NOMO-1 (cell line): ENCODE measurements around the gene UBE2S.
"Not testable (repeated sequence)": the region's sequence is repeated elsewhere in the genome, so short reads cannot be mapped to it uniquely, and the experiment has no call there.

ENCODE experiments used
- DNase-seq, 2 experiments: peaks; one replicate each; lab custom pipeline; 2025; ENCODE audit not compliant: unreplicated experiment in 2 of 2; lab: John Stamatoyannopoulos, UW

The UBE2S gene

DNA sequence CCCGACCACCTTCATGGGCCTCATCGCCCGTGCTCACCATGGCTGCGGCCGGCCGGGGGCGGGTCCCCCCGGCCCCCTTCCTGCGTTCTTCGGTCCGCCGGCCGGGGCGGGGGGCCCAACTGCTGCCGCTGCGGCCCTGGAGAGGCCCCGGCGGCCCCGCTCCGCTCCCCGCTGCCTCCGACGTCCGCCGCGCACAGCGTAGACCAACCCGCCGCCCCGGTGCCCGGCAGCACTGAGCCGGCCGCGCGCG lies at the start of gene UBE2S:
UBE2S (minus strand) TSS at position 239 of the 250 bp plus-strand sequence; CDS start at position 40, 199 bp downstream.
- DNase-seq = not testable (repeated sequence)

DNA sequence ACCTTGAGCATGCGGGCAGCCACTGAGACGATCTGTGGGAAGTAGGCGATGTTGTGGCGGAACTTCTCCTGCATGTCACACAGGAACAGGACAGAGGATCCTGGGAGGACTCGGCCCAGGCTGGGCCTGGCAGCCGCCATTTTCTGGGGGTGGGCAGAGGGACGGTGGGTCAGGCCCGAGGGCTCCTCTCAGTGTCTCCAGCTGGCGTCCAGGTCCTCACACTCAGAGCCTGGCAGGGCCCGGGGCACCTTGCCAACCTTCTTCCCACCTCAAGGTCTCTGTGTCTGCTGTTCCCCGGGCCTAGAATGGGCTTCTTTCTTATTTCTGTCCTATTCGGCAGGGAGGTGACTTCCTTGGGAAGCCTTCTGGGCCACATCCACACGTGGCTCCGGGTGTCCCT lies 48.8 kb upstream of the UBE2S start:
- no peak for DNase-seq

DNA sequence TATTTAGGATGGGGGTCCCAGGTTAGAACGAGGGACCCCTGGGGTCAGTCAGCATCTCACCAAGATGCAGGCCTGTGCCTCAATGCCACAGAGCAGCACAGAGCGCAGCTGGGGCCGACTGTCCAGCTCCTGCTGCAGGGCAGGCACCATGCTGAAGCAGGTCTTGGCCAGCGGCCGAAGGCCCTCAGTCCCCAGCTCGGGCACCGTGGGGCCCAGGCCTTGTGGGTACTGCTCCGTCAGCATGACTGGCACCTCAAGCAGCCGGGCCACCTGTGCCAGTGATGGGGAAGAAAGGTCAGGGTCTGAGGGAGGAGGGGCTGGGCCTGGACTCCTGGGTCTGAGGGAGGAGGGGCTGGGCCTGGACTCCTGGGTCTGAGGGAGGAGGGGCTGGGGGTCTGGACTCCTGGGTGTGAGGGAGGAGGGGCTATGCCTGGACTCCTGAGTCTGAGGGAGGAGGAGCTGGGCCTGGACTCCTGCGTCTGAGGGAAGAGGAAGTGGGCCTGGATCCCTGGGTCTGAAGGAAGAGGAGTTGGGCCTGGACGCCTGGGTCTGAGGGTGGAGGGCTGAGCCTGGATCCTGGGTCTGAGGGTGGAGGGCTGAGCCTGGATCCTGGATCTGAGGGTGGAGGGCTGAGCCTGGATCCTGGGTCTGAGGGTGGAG lies 48.1 kb upstream of the UBE2S start:
- no peak for DNase-seq

DNA sequence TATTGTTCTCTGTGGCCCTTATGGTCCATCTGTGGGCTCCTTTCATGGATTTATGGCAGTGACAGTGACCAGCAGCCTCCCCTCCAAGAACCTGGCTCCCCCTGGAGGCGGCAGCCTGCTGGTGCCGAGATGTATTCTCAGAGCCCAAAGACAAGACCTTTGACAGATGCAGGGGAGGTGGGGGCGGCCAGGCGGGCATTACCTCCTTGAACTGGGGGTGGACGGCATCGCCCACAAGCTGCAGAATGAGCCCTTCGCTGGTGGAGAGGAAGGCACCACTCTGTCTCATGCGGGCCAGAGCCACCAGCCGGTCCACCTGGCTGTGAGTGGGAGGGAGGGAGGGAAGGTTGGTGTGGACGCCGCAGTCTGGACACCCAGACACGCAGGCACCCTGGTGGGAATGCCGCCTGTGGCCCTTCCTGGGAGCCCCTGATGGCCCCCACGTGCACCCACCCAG lies 47.2 kb upstream of the UBE2S start:
- DNase-seq = peak; percentile 16 to 39

DNA sequence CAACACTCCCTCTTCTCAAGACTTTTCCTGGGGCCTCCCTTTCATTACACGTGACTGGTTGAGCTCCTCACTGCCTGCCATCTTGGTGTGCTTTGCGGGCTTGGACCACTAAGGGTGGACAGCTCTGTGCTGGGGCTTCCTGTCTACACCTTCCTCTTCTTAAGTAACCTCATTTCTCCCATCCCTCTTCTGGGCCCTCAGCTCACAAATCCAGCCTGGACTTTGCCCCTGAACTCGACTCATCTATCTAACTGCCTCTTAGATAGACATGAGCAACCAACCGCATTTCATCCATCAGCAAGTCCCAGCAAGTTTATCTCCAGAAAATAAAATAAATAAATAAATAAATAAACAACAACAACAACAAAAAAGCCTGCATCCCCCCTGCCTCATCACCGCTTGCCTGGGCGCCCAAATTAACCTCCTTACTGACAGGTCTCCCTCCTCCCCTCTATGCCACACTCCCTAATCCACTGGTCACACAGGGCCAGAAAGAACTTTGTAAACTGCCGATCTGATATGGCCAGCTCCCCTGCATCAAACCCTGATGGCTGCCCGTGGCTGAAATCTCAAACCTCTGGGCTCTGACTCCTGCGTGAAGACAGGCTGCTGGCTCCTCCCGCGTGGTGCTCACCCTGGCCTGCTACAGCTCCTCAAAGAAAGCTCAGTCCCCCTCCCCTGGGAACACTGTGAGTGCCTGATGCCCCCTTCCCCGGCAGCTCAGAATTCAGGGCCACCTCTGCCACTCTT lies 46.1 kb upstream of the UBE2S start:
- no peak for DNase-seq

DNA sequence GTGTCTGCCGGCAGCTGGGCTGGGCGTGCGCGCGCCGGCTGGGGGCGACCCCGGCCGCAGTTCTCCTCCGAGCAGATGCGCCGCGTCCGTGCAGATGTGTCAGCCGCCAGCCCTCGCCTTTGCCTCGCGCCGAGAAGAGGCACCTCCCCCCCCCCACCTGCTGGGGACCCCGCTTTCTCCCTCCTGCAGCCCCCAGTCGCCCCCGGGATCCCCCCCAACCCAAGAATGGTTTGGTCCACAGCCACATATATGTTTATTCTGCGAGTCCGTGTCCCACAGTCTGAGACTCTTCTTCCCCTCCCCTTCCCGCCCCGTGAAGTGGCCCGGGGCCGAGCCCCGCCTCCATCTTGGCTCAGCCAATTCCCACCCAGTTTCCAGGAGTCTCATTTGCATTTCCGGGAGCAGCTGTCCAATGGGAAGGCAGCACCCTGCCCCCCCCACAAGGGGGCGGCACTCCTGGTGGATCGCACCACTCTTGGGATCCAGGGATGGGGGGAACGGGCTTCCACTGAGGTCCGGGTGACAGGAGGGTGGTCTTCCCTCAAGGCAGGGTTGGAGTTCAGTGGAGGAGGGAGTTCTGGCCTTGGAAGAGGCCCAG lies 45.3 kb upstream of the UBE2S start:
- DNase-seq = peak in 1 of 2 experiments; percentile 44

DNA sequence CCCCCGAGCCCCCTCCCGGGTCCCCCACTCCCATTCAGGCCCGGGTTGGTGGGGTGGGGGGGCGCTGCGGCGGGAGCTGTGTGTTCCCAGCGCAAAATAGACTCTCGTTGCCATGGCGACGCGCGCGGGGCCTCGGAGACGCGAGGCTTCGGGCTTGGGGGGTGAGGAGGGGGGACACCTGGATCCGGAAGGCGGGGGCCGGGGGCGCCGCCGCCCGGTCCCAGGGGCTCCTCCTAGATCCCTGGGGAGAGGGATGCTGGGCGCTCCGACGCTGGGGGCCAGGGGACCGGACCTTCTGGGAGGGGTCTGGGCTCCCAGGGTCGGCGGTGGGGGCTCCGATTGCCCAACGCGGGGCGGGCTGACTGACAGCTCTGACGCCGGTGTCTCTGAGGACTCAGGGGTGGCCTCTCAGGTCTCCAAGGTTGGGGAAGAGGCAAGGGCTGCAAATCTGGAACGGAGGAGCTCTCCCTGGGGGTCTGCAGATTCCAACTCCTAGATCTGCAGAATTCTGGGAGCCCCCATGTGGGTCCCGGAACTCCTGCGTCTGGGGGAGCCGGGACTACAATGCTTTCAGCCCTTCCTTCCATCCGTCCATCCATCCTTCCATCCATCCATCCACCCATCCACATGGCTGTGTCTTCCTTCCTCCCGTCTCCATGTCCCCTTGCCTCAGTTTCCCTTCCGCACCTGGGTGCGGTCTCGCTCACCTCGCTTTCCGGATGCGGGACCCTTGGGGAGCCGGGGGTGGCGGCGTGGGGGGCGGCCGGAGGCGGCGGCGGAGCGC lies 44.6 kb upstream of the UBE2S start:
- DNase-seq = no peak

DNA sequence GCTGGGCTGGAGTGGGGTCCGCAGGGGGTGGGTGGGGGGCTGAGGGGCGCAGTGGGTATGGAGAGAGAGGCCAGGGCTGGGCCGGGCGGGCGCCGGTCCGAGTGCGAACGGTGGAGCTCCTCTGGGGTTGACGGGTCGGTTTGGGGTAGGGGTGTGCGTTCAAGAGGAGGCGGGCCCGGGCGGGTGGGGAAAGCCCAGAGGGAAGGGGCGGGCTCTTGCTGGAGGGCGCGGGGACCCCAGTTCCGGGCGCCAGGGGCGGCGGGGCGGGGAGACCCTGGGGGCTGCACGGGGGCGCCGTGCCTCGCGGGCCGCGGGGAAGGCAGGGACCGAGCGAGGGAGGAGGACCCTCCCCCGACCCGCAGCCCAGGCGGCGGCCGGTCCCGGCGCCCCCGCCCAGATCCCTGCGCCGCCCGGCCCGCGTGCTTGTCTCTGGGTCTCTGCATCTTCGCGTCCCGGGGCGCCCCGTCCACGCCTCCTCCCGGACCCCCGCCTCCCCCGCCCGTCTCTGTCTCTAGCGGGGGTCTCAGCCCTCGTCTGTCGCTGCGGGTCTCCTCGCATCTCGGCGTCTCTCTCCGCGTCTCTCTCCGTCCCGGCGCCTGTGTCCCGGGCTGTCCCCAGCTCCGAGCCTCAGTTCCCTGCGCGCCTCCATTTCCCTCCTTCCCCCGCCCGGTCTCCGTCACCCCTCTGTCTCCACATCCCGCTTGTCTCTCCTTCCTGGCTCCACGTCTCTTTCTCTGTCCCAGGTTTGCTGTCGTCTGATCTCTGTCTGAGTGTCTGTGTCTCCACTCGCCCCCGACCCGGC lies 43.8 kb upstream of the UBE2S start:
- no peak for DNase-seq

DNA sequence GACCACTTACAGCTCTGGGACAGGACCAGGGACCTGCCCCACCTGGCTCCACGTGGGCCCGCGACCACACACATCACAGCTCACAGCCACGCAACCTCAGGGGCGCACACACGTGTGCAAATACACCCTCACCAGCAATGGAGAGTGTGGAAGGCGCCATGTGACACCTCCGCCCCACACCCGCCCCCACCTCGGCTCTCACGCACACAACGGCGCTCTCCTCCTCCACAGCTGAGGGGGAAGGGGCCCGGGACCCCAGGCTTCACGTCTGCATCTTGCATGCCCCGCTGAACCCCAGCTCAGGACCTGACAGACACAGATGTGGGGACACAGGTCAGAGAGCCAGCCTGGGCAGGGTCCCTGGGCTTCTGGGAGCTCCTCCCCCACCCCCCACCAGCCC lies 41.9 kb upstream of the UBE2S start:
- no peak for DNase-seq

DNA sequence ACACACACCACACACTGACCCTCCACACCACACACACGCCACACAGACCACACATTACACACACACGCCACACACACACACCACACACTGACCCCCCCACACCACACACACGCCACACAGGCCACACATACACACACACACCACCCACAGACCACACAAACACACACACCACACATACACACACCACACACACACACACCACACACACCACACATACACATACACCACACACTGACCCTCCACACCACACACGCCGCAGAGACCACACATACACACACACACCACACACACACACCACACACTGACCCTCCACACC lies 40.5 kb upstream of the UBE2S start:
- DNase-seq = not testable (repeated sequence)

DNA sequence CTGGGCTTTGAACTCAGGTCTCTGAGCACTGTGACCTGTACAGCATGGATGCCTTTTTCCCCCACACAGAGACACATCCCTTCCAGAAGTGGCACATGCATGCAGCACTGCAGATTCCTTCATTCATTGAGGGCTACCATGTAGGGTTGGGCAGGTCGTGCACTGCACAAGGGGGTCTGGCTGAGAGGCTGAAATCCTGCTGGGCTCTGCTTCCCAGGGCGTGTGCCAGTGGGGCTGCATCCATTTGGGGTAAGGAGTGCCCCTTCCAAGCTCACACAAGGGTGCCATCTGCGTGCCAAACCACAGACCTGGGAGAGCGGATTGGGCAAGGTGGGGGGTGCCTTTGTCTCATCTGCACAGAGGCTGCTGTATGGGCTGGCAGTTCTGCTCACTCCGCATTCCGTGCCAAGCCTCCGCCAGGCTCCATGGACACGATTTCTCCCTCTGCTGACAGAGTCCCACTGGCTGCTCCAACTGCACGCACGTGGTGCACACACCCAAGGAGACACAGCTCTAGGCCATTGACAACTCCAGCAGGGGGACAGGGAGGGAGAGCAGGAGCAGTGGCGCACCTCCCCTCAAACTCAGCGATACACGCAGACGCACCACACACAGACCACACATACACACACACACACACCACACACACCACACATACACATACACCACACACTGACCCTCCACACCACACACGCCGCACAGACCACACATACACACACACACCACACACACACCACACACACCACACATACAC lies 40.0 kb upstream of the UBE2S start:
- peak in 1 of 2 experiments; percentile 38 for DNase-seq

DNA sequence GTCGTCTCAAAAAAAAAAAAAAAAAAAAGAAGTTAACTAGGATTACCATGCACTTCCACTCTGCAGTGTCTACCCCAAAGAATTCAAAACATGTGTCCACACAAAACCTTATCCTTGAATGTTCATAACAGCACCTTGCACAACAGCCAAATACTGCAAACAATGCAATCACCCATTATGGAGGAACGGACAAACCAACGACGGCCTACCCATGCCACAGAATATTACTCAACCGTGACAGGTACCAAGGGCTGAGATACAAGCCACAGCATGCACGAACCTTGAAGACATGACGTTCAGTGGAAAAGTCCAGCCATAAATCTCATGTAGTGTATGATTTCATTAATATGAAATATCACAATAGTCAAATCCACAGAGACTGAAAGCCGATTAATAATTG lies 38.5 kb upstream of the UBE2S start:
- DNase-seq = peak in 1 of 2 experiments; percentile 34

DNA sequence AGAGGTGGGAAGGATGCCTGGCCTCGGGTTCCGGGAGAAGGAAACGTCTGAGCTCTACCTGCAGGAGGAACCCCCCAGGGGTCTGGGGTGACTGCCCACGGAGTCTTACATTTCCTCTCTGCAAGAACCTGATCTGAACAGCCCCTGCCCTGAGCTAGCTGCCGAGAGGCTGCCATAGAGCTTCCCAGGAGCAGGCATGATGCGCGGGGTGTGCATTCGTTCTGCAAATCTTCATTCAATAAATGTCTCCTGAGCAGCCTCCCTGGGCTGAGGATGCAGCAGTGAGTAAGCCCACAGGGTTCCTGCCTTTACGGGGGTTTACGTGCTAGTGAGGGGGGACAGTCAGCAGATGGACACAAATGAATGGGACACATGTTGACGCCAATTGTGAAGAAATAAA lies 37.1 kb upstream of the UBE2S start:
- no peak for DNase-seq

DNA sequence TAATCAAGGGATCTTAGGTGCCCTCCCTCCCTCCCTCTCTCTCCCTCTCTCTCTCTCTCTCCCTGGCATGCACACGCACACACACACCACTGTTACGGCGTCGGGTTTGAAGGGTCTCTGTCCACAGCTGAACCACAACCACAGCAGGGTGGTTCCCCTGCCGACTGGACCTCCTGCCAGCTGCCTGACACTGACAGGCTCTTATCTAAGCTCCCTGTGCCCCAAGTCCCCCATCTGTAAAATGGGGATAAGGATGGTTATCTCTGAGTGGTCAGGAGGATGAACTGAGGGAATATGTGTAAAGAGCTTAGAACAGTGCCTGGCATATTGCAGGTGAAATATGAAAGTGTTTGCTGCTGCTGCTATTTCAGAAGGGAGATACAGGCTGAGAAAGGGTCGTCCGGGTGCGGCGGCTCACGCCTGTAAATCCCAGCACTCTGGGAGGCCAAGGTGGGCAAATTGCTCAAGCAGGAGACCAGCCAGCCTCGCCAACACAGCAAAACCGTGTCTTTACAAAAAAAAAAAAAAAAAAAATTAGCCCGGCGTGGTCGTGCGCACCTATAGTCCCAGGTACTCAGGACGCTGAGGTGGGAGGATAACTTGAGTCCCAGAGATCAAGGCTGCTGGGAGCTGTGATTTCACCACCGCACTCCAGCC lies 36.4 kb upstream of the UBE2S start:
- DNase-seq = no peak

DNA sequence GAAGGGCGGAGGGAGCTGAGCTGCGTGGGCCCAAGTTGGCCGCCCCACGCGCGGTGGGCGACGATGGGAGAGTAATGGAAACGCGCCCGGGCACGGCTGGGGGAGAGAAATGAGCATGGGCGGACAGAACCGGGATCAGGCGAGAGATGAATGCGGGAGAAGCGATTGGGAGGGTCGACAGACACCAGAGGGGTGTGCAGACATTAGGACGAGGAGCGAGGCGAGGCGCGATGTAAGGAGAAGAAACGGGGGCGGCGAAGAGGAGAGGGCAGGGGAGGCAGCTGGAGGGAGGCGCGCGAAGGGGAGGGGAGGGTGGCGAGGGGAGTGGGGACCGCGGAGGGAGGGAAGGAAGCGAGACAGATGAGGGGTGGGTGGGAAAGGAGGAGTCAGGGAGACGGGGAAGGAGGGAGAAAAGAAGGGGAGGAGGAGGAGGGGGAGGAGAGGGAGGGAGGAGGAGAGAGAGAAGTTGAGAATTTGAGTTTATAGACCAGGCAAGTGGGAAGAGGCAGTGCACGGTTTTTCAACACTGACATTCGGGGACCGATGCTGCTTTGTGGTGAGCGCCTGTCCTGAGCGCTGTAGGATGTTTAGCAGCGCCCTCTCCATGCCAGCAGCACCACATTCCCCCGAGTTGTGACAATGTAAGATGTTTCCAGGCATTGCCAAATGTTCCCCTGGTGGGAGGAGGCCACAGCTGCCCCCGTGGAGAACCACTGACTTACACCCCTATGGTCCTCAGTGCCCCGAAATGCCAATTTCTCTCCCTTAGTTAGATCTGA lies 35.6 kb upstream of the UBE2S start, which contains the start of gene SHISA7:
SHISA7 (minus strand) TSS at position 256 of the 779 bp plus-strand sequence. CDS start 437 bp downstream, outside the sequence.
- DNase-seq = no peak

DNA sequence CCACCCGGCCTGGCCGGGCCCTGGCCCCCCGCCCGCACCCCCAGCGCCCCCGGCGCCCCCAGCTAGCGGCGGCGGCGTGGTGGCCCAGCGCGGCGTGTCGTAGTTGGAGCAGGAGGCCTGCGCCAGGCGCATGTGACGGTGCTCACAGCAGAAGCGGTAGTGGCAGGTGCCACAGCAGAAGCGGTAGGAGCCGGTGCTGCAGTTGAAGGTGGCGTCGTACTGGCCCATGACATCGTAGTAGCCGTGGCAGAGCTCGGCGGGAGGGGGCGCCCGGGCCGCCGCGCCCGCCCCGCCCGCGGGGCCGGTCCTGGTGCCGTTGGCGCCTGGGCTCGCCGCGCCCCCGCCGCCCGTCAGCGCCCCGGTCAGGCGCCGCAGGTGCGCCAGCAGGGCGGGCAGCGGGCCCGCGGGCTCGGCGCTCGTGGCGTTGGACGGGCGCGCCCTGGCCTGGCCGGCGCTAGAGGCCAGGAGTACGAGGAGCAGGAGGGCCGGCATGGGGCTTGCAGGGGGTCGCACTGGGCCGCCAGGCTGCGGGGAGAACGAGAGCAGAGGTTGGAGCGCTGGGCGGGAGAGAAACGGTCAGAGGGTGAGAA lies 34.9 kb upstream of the UBE2S start:
- DNase-seq = no peak

DNA sequence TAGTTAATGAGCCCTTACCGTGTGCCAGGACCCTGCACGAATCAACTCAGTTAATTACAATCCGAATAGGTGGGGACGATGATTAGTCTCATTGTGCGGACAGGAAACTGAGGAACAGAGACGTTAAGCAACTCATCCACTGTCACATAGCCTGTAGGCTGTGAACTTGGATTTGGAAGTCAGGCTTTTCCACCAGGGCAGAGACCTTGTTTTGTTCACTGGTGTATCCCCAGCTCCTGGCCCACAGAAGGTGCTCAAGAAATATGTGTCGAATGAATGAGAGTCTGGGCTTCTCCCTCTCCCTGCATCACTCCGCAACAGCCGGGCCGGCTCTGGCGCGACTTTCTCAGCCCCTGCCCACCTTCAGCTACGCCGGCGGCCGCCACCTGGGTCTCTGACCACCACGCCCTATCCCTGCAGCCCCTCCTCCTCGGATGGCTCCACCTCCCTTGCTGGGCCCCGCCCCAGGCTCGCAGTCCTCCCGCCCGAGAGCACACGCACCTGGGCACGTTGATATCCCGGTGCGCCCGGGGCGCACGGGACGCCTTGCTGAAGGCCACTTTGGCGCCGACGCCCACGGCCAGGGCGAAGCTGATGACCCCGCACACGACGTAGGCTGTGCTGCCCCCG lies 34.2 kb upstream of the UBE2S start:
- no peak for DNase-seq

DNA sequence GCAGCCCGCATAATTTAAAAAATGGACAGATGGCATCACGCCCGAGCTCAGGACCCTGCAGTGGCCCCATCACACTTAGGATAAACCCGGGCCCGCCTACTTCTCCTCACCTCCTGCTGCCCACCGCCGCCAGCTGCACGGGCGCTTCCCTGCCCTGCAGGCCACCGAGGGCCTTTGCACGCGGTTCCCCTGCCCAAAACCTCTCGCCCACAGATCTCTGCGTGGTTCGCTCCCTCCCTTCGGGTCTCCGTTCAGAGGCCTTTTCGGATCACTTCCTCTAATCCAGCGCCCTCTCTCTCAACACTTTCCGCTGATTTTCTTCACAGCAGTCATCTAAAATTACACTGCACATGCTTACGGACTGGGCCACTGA lies 33.7 kb upstream of the UBE2S start:
- DNase-seq = peak; percentile 76 to 89
